Tibial nerve (tissue), 4 donors: ENCODE results near the gene MOCS1.

Source experiments
- CTCF ChIP-seq, 5 experiments: fragments of 200-600 bp in 3 of 5; fragments of 450-650 bp in 2 of 5; sonication (generic) in 3 of 5; IDR thresholded peaks; one replicate each; pipeline ENCODE4 v1.5.1; 2016 to 2019; ENCODE audit warnings: antibody characterized with exemption in 5 of 5, mild to moderate bottlenecking in 3 of 5, moderate library complexity in 2 of 5
- EP300 ChIP-seq, 2 donors: sonication (generic); formaldehyde crosslinking; IDR thresholded peaks; one replicate each; pipeline ENCODE4 v1.6.1; 2017; ENCODE audit warnings: antibody characterized with exemption in 2 of 2, mild to moderate bottlenecking in 1 of 2

GRCh38 chr6:39906318-39906761 is 27.9 kb downstream of the MOCS1 start:
- TF ChIP-seq EP300 (IDR thresholded peaks at IDR 0.05) (no peak), CTCF (IDR thresholded peaks at IDR 0.05) (no peak)
